Retinal pigment epithelial cell (primary cell): Measurements from ENCODE around the gene PRAME.

Source experiments
- DNase-seq: peaks from one replicate; pipeline ENCODE4 v3.0.0-alpha.2; 2010; ENCODE audit warnings: low read depth
- H3K4me3 ChIP-seq: 2 replicates; pipeline ENCODE4 v1.5.1; 2011; ENCODE audit warnings: mild to moderate bottlenecking, low read length, control low read depth, moderate library complexity
- CTCF ChIP-seq: conservative IDR thresholded peaks from 2 replicates; pipeline ENCODE4 v1.5.1; 2011; ENCODE audit warnings: low read depth, low read length, control low read depth, inconsistent platforms

PRAME gene

DNA sequence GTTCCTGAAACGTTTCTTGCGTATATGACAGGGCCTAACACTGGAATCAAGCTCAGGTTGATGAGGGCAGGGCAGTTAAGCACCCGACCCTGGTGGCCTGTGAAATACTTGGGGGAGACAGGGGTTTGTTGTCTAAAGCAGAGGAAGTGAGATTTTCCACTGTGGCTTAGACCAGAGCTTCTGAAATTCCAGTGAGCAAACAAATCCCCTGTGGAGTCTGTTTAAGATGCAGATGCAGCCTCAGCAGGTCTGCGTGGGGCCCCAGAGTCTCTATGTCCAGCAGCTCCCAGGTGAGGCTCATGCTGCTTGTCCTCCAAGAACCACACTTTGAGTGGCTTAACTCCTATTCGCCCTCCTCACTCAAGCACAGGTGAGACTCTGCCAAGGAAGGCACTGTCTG is 39.1 kb upstream of the PRAME start:
- TF ChIP-seq CTCF = no peak
- DNase-seq = no peak
- no peak overlapping the region for H3K4me3 ChIP-seq

DNA sequence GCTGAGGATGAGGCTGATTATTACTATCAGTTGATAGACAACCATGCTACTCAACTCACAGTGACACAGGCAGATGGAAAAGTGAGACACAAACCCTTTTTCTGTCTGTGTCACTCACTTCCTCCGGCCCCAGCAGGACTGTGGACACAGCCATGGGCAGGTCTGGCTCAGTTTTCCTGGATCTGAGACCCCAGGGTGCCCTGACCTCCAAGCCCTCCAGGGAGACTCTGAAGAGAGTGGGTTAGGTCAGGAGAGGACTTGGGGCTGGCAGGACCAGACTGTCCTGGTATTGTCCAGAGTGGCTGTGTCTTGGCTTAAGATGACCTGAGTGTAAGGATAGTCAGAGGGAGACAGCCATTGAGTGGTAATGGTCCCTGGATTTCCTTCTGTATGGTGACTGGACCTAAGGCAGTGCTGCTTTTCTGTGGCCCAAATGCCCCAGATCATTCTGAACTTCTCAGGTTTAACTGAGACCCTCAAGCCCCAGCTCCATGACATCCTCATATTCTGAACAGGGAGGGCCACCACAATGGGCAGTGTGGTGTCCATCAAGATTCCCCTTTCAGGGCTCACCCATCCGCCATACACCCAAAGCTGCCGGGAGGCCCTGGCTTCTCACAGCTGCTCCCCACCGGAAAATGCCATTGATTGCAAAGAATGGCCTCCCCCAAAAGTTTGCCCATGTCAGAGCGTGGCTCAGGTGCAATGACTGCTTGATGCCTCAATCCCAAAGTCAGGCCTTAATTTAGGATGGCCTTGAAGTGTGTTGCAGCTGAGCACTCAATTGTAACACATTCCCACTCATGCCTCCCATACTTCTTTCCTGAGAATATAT is 36.2 kb upstream of the PRAME start:
- TF ChIP-seq CTCF = no peak
- no peak for DNase-seq
- no peak overlapping the region for H3K4me3 ChIP-seq

DNA sequence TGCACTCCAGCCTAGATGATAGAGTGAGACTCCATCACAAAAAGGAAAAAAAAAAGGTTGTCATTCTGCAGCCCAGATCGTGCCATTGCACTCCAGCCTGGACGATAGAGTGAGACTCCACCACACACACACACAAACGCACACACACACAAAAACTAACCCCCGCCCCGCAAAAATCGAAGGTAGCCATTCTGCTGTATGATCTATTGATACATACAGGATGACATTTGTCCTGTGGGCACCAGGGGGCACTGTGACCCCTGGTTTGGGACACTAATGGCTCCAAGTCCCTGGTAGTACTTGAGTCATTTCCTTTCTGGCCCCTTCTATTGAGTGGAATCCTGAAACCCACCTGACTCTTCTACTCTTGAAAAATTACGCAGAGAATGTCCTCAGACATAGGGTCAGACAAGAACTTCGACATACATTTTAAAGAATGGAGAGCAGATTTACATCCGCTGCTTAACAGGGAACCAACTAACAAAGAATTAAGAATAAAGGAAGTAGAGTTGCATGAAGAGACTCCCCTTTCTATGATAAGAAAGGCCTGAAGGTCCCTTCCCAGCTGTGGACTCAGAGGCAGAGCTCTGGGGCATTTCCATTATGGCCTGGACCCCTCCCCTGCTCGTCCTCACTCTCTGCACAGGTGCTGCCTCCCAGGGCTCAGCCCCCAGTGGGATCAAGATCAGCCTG is 35.0 kb upstream of the PRAME start:
- H3K4me3 ChIP-seq = no peak overlapping the region
- peak; percentile 89 for TF ChIP-seq CTCF
- no peak for DNase-seq

GRCh38 chr22:22593250-22593649 is 34.2 kb upstream of the PRAME start:
- no peak overlapping the region for H3K4me3 ChIP-seq
- no peak for DNase-seq
- no peak for TF ChIP-seq CTCF

DNA sequence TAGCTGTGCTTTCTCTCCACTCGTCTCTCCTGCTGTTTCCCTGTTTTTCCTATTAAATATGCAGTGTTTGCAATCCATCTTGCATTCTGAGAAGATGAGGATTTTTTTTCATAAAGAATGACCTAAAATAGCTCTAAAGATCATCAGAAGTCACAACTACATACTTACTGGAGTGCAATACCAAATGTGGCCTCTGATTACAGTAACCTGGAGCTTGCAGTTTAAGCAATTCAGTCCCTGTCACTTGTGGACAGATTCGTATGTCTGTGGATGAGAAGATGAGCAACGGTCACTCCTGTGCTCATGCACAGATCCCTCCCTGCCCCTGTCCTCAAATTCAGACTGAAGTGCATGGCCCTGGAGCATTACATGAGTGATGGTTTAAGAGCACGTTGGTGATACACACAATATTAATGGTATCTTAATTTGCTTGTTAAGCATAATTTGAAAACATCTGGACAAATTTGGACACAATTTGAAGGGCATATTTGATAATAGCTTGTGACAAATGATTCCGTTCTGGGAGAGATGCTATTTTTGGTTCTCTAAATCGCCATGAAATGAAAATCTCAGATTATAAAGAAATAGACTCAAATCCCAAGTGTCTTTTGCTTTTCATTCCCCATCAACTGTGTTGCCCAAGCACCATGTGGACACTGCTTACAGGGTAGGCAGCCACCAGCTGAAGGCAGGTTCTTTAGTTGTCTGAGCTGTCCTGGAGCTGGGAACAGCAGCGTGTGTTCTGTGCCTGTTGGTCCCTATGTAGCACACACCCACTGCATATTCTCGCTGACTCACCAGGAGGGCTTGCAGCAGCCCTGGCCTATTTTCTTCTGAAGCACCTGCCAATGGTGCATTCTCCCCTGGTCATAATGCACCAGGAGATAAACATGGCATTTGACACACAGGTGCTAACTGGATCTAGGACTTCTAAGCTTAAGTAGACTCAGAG is 32.6 kb upstream of the PRAME start:
- H3K4me3 ChIP-seq = no peak overlapping the region
- no peak for DNase-seq
- no peak for TF ChIP-seq CTCF

DNA sequence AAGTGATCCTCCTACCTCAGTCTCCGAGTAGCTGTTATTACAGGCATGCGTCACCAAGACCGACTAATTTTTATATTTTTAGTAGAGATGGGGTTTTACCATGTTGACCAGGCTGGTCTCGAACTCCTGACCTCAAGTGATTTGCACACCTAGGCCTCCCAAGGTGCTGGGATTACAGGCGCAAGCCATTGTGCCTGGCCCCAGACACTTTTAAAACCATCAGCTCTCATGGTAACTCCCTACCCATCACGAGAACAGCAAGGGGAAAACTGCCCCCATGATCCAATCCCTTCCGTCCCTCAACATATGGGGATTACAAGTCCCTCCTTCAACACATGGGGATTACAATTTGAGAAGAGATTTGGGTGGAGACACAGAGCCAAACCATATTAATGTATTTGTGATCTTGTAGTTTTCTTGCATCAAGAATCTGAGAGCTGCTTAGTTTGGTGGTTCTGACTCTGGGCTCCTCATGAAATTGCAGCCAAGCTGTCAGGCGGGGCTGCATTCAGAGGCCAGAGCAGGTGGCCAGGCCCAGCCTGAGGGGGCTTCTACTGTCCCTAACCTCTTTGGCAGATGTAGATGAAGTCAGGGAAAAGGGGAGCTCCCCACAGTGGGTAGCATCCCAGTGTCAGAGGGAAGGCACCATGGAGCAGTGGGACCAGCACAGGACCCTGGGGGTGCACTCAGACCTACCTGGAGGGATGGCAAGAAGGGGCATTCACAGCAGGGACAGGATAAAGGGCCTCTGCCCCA is 31.2 kb upstream of the PRAME start:
- DNase-seq = no peak
- H3K4me3 ChIP-seq = no peak overlapping the region
- no peak for TF ChIP-seq CTCF
